Liver (tissue), 9 donors: ENCODE results near the gene COL27A1. TPM values are rescaled to one million over a fixed set of nuclear protein-coding genes. Genes with fewer than 3 reads are reported as not detected.

Experiments
- DNase-seq: peaks from one replicate; pipeline ENCODE4 v3.0.0-alpha.2; 2017; ENCODE audit warnings: low spot score
- H3K27ac ChIP-seq, 2 donors: one replicate each; pipeline ENCODE4 v1.7.0; 2013; ENCODE audit warnings: inconsistent platforms in 2 of 2, low read length in 2 of 2, control low read depth in 1 of 2, low read depth in 1 of 2, mild to moderate bottlenecking in 1 of 2
- H3K27me3 ChIP-seq, 4 donors: one replicate each; pipeline versions ENCODE4 v1.6.1 to v1.7.0; 2013; ENCODE audit warnings: low read length in 3 of 4, inconsistent platforms in 1 of 4, mild to moderate bottlenecking in 1 of 4, moderate library complexity in 1 of 4; ENCODE audit not compliant: control insufficient read depth in 4 of 4, insufficient read depth in 4 of 4
- H3K36me3 ChIP-seq, 4 donors: one replicate each; pipeline versions ENCODE4 v1.6.1 to v1.7.0; 2013; ENCODE audit warnings: low read length in 3 of 4, mild to moderate bottlenecking in 3 of 4, low read depth in 1 of 4, moderate library complexity in 1 of 4; ENCODE audit not compliant: control insufficient read depth in 4 of 4, insufficient read depth in 3 of 4
- H3K4me1 ChIP-seq, 4 donors: one replicate each; pipeline versions ENCODE4 v1.6.1 to v1.7.0; 2013; ENCODE audit warnings: low read length in 3 of 4, mild to moderate bottlenecking in 3 of 4, moderate library complexity in 1 of 4; ENCODE audit not compliant: control insufficient read depth in 4 of 4, insufficient read depth in 4 of 4
- H3K4me3 ChIP-seq, 3 donors: one replicate each; pipeline versions ENCODE4 v1.6.1 to v1.7.0; 2013; ENCODE audit warnings: low read length in 3 of 3, control low read depth in 1 of 3, low read depth in 1 of 3, mild to moderate bottlenecking in 1 of 3
- H3K9ac ChIP-seq, 2 donors: one replicate each; pipeline ENCODE4 v1.7.0; 2013; ENCODE audit warnings: low read length in 2 of 2, mild to moderate bottlenecking in 2 of 2, moderate library complexity in 2 of 2, control low read depth in 1 of 2, low read depth in 1 of 2
- H3K9me3 ChIP-seq, 4 donors: one replicate each; pipeline versions ENCODE4 v1.6.1 to v1.7.0; 2013; ENCODE audit warnings: low read length in 3 of 4; ENCODE audit not compliant: control insufficient read depth in 4 of 4
- ATF3 ChIP-seq: IDR thresholded peaks from 2 replicates; pipeline ENCODE4 v1.6.1; 2016; ENCODE audit warnings: antibody characterized with exemption
- CTCF ChIP-seq: fragments of 150-350 bp; IDR thresholded peaks from 2 replicates; pipeline ENCODE4 v1.5.1; 2017; ENCODE audit warnings: improper control_type of control experiment, low read depth, low read length; ENCODE audit not compliant: missing input control
- EGR1 ChIP-seq, 2 donors: IDR thresholded peaks; 2 replicates each; pipeline ENCODE4 v1.6.1; 2016 to 2018; ENCODE audit warnings: antibody characterized with exemption in 2 of 2, low read depth in 2 of 2
- FOXA1 ChIP-seq: IDR thresholded peaks from 2 replicates; pipeline ENCODE4 v1.6.1; 2016; ENCODE audit warnings: antibody characterized with exemption
- FOXA2 ChIP-seq: IDR thresholded peaks from 2 replicates; pipeline ENCODE4 v1.6.1; 2016; ENCODE audit warnings: antibody characterized with exemption
- GABPA ChIP-seq, 2 donors: IDR thresholded peaks in 1 of 2; conservative IDR thresholded peaks in 1 of 2; 2 replicates each; pipeline ENCODE4 v1.6.1; 2016; ENCODE audit warnings: antibody characterized with exemption in 2 of 2, mild to moderate bottlenecking in 1 of 2, moderate library complexity in 1 of 2
- HNF4A ChIP-seq, 2 donors: conservative IDR thresholded peaks; 2 replicates each; pipeline ENCODE4 v1.6.1; 2016; ENCODE audit warnings: antibody characterized with exemption in 2 of 2, mild to moderate bottlenecking in 2 of 2
- HNF4G ChIP-seq: IDR thresholded peaks from 2 replicates; pipeline ENCODE4 v1.6.1; 2016; ENCODE audit warnings: antibody characterized with exemption
- JUND ChIP-seq, 2 donors: IDR thresholded peaks; 2 replicates each; pipeline ENCODE4 v1.6.1; 2016; ENCODE audit warnings: antibody characterized with exemption in 2 of 2
- MAX ChIP-seq: IDR thresholded peaks from 2 replicates; pipeline ENCODE4 v1.6.1; 2016; ENCODE audit warnings: antibody characterized with exemption
- NR2F2 ChIP-seq: IDR thresholded peaks from 2 replicates; pipeline ENCODE4 v1.6.1; 2016; ENCODE audit warnings: antibody characterized with exemption
- RAD21 ChIP-seq, 2 donors: IDR thresholded peaks; 2 replicates each; pipeline ENCODE4 v1.6.1; 2016; ENCODE audit warnings: antibody characterized with exemption in 2 of 2, mild to moderate bottlenecking in 2 of 2
- REST ChIP-seq: IDR thresholded peaks from 2 replicates; pipeline ENCODE4 v1.6.1; 2016; ENCODE audit warnings: antibody characterized with exemption, mild to moderate bottlenecking
- RXRA ChIP-seq, 2 donors: IDR thresholded peaks; 2 replicates each; pipeline ENCODE4 v1.6.1; 2017 to 2018; ENCODE audit warnings: antibody characterized with exemption in 2 of 2, mild to moderate bottlenecking in 1 of 2
- SP1 ChIP-seq: IDR thresholded peaks from 2 replicates; pipeline ENCODE4 v1.6.1; 2018; ENCODE audit warnings: antibody characterized with exemption, mild to moderate bottlenecking
- TAF1 ChIP-seq: conservative IDR thresholded peaks from 2 replicates; pipeline ENCODE4 v1.6.1; 2016; ENCODE audit warnings: antibody characterized with exemption, mild to moderate bottlenecking
- YY1 ChIP-seq: IDR thresholded peaks from 2 replicates; pipeline ENCODE4 v1.6.1; 2016; ENCODE audit warnings: antibody characterized with exemption, mild to moderate bottlenecking
- ZBTB33 ChIP-seq: IDR thresholded peaks from 2 replicates; pipeline ENCODE4 v1.6.1; 2016; ENCODE audit warnings: antibody characterized with exemption
- WGBS: extraction: QIAGEN DNeasy Blood & Tissue Kit; methylation state at CpG from one replicate; pipeline ENCODE4 v1.1.7; 2013; 5-methylcytosine and 5-hydroxymethylcytosine counted together
- polyA plus RNA-seq, 2 donors: library from polyadenylated mRNA; stranded (reverse) in 1 of 2; unstranded in 1 of 2; fragments of 200-250 nt in 1 of 2; fragments of >200 nt in 1 of 2; fragmentation: Nextera tagmentation in 1 of 2; extraction: Ambion mirVana in 1 of 2; gene quantifications; one replicate each; pipeline versions ENCODE4 v1.2.1 to v1.2.3, GENCODE V29; 2013 to 2015
- total RNA-seq, 2 donors: library from RNA; depleted of rRNA; stranded (reverse); fragments of >200 nt; gene quantifications; one replicate each; pipeline ENCODE4 v1.2.3, GENCODE V29; 2014
- donor health status: healthy.
- donor health status: healthy.
- donor health status: healthy.
- donor health status: healthy.
- donor health status: healthy.

The COL27A1 gene
- total and polyA plus RNA-seq, 4 donors, result 7.0 to 20.4 (median 12.0) TPM

- no peak for TF ChIP-seq GABPA (IDR thresholded peaks at IDR 0.05 in 1 of 2, conservative IDR thresholded peaks at IDR 0.05 in 1 of 2)
- no peak for TF ChIP-seq RAD21 (IDR thresholded peaks at IDR 0.05)
- TF ChIP-seq HNF4A (conservative IDR thresholded peaks at IDR 0.05), result no peak
- TF ChIP-seq JUND (IDR thresholded peaks at IDR 0.05), result no peak
- no peak for TF ChIP-seq MAX
- no peak for TF ChIP-seq TAF1
- no peak for TF ChIP-seq EGR1 (IDR thresholded peaks at IDR 0.05; ENCODE audit: low read depth in 2 of 2)
- TF ChIP-seq FOXA1, result no peak
- no peak for TF ChIP-seq ATF3
- TF ChIP-seq CTCF, result no peak
- no peak for TF ChIP-seq RXRA (IDR thresholded peaks at IDR 0.05)
- Histone ChIP-seq H3K9ac (no peak overlapping the region), H3K36me3 (peaks cover 0 to 12% (median 3%) of the 10 kb centered on the region in 4 donors), H3K27ac (no peak overlapping the region), H3K4me3 (no peak overlapping the region), H3K27me3 (no peaks in the 10 kb centered on the region), H3K4me1 (peaks cover 7 to 31% (median 23%) of the 10 kb centered on the region in 4 donors), H3K9me3 (no peaks in the 10 kb centered on the region)
- WGBS, result 51% methylated on average over 3 of the region's 3 CpGs
- no peak for DNase-seq
Observed at GRCh38 chr9:114184071-114184470, 28.7 kb downstream of the COL27A1 start.

GRCh38 chr9:114184866-114185265, 29.5 kb downstream of the COL27A1 start:
- WGBS, result 95% methylated on average over 2 of the region's 2 CpGs

More at GRCh38 chr9:114184866-114185265, 29.5 kb downstream of the COL27A1 start:
- Histone ChIP-seq H3K36me3 (peaks cover 0 to 12% (median 3%) of the 10 kb centered on the region in 4 donors), H3K27me3 (no peaks in the 10 kb centered on the region), H3K4me1 (peaks cover 3 to 27% (median 17%) of the 10 kb centered on the region in 4 donors), H3K4me3 (no peak overlapping the region), H3K9me3 (peaks cover 0 to 3% (median 0%) of the 10 kb centered on the region in 4 donors), H3K27ac (no peak overlapping the region), H3K9ac (no peak overlapping the region)
- DNase-seq, result no peak
- TF ChIP-seq NR2F2 (no peak), FOXA1 (no peak), REST (no peak), YY1 (no peak), RXRA (IDR thresholded peaks at IDR 0.05) (no peak), JUND (IDR thresholded peaks at IDR 0.05) (no peak), EGR1 (IDR thresholded peaks at IDR 0.05; ENCODE audit: low read depth in 2 of 2) (no peak), CTCF (no peak), HNF4G (no peak), RAD21 (IDR thresholded peaks at IDR 0.05) (no peak), ATF3 (no peak), GABPA (IDR thresholded peaks at IDR 0.05 in 1 of 2, conservative IDR thresholded peaks at IDR 0.05 in 1 of 2) (no peak), MAX (no peak), TAF1 (no peak), HNF4A (conservative IDR thresholded peaks at IDR 0.05) (no peak), ZBTB33 (no peak), FOXA2 (no peak), SP1 (no peak)
